Suprapubic skin (tissue), 4 donors: Measurements from ENCODE around the gene DGKE.

ENCODE experiments used
- EP300 ChIP-seq: sonication (generic); formaldehyde crosslinking; IDR thresholded peaks from one replicate; pipeline ENCODE4 v1.6.1; 2017; ENCODE audit warnings: antibody characterized with exemption
- POLR2A ChIP-seq, 2 donors: fragments of 450-650 bp; IDR thresholded peaks; one replicate each; pipeline ENCODE4 v1.6.1; 2017; ENCODE audit warnings: antibody characterized with exemption in 2 of 2, mild to moderate bottlenecking in 2 of 2, moderate library complexity in 2 of 2
- POLR2AphosphoS5 ChIP-seq, 3 donors: sonication (generic); formaldehyde crosslinking; IDR thresholded peaks; one replicate each; pipeline ENCODE4 v1.6.1; 2017; ENCODE audit warnings: antibody characterized with exemption in 3 of 3
- TF ChIP-seq, protein P1 (sequence below), 2 donors: fragments of 200-600 bp in 1 of 2; fragments of 450-650 bp in 1 of 2; sonication (generic) in 1 of 2; IDR thresholded peaks; one replicate each; pipeline ENCODE4 v1.5.1; 2016 to 2019; ENCODE audit warnings: antibody characterized with exemption in 2 of 2, mild to moderate bottlenecking in 1 of 2, moderate library complexity in 1 of 2

DNA sequence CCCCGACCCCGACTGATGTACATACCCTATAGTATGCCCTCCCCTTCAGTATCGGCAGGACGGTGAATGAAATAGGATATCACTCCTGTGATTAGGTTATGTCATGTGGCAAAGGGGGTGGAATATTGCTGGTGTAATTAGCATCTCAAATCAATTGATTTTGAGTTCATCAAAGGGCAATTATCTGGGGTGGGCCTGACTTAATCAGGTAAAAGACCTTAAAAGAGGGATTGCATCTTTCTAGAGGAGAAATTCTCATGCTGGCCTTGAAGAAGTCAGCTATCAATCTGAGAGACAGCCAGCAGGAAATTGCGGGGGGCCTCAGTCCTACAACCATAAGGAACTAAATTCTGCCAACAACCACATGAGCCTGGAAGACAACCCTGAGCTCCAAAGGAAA lies 69.6 kb downstream of the DGKE start:
- TF ChIP-seq, protein P1, sequence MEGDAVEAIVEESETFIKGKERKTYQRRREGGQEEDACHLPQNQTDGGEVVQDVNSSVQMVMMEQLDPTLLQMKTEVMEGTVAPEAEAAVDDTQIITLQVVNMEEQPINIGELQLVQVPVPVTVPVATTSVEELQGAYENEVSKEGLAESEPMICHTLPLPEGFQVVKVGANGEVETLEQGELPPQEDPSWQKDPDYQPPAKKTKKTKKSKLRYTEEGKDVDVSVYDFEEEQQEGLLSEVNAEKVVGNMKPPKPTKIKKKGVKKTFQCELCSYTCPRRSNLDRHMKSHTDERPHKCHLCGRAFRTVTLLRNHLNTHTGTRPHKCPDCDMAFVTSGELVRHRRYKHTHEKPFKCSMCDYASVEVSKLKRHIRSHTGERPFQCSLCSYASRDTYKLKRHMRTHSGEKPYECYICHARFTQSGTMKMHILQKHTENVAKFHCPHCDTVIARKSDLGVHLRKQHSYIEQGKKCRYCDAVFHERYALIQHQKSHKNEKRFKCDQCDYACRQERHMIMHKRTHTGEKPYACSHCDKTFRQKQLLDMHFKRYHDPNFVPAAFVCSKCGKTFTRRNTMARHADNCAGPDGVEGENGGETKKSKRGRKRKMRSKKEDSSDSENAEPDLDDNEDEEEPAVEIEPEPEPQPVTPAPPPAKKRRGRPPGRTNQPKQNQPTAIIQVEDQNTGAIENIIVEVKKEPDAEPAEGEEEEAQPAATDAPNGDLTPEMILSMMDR (IDR thresholded peaks at IDR 0.05) = no peak
- no peak for TF ChIP-seq EP300
- no peak for TF ChIP-seq POLR2A (IDR thresholded peaks at IDR 0.05)
- TF ChIP-seq POLR2AphosphoS5 (IDR thresholded peaks at IDR 0.05) = no peak
